ENCODE results near the gene TMEM106B.

GRCh38 chr7:12244129-12244528 is 33.0 kb downstream of the TMEM106B start:
- TF ChIP-seq, protein P1, sequence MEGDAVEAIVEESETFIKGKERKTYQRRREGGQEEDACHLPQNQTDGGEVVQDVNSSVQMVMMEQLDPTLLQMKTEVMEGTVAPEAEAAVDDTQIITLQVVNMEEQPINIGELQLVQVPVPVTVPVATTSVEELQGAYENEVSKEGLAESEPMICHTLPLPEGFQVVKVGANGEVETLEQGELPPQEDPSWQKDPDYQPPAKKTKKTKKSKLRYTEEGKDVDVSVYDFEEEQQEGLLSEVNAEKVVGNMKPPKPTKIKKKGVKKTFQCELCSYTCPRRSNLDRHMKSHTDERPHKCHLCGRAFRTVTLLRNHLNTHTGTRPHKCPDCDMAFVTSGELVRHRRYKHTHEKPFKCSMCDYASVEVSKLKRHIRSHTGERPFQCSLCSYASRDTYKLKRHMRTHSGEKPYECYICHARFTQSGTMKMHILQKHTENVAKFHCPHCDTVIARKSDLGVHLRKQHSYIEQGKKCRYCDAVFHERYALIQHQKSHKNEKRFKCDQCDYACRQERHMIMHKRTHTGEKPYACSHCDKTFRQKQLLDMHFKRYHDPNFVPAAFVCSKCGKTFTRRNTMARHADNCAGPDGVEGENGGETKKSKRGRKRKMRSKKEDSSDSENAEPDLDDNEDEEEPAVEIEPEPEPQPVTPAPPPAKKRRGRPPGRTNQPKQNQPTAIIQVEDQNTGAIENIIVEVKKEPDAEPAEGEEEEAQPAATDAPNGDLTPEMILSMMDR (IDR thresholded peaks at IDR 0.05): no peak
- TF ChIP-seq NR2C2 (CRISPR knock-in tag; IDR thresholded peaks at IDR 0.05) (no peak), CBFB (CRISPR knock-in tag; IDR thresholded peaks at IDR 0.05; ENCODE audit: low read depth) (no peak), GABPB1 (CRISPR knock-in tag; IDR thresholded peaks at IDR 0.05) (no peak), E2F5 (CRISPR knock-in tag; IDR thresholded peaks at IDR 0.05) (no peak), MAX (CRISPR knock-in tag; IDR thresholded peaks at IDR 0.05) (no peak), ELF4 (CRISPR knock-in tag; IDR thresholded peaks at IDR 0.05; ENCODE audit: low read depth) (no peak), ZNF121 (CRISPR knock-in tag; IDR thresholded peaks at IDR 0.05) (no peak), SP1 (CRISPR knock-in tag; conservative IDR thresholded peaks at IDR 0.05) (no peak), NFE2L1 (CRISPR knock-in tag; IDR thresholded peaks at IDR 0.05) (no peak), USF2 (CRISPR knock-in tag; IDR thresholded peaks at IDR 0.05) (no peak), NFYB (CRISPR knock-in tag; conservative IDR thresholded peaks at IDR 0.05; ENCODE audit: low read depth) (no peak)
- TF ChIP-seq, protein P2, sequence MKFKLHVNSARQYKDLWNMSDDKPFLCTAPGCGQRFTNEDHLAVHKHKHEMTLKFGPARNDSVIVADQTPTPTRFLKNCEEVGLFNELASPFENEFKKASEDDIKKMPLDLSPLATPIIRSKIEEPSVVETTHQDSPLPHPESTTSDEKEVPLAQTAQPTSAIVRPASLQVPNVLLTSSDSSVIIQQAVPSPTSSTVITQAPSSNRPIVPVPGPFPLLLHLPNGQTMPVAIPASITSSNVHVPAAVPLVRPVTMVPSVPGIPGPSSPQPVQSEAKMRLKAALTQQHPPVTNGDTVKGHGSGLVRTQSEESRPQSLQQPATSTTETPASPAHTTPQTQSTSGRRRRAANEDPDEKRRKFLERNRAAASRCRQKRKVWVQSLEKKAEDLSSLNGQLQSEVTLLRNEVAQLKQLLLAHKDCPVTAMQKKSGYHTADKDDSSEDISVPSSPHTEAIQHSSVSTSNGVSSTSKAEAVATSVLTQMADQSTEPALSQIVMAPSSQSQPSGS (CRISPR knock-in tag; IDR thresholded peaks at IDR 0.05; ENCODE audit: borderline replicate concordance, low read depth): no peak
- TF ChIP-seq, protein P3, sequence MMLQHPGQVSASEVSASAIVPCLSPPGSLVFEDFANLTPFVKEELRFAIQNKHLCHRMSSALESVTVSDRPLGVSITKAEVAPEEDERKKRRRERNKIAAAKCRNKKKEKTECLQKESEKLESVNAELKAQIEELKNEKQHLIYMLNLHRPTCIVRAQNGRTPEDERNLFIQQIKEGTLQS (CRISPR knock-in tag; conservative IDR thresholded peaks at IDR 0.05): no peak

Data from WTC11 (cell line).